Superior temporal gyrus (tissue), 1 donor: ENCODE measurements around the gene STARD6.
A peak's percentile ranks its signal among the peaks of the same experiment; 100 is the strongest.
"Not testable (repeated sequence)": the region's sequence is repeated elsewhere in the genome, so short reads cannot be mapped to it uniquely, and the experiment has no call there.

Experiments
- DNase-seq: peaks from one replicate; pipeline ENCODE4 v3.0.0-alpha.2; 2016; ENCODE audit errors: extremely low spot score

STARD6 gene

DNA sequence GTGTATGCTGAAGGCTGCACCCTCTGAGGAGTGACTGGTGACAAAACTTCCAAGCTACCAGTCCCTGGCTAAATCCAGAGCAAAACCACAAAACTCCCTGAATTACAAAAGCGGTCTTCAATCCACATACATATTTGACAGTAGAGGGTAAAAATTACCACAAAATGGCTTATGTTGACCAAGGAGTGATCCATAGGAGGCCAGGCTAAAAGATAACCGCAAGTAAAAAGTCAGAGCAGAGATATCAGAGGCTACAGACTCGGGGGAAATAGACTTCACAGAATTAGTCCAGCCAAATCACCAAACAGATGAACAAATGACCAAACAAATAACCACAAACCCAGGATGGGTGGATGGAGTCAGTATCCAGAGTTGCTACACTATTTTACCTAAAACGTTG, 19.4 kb downstream of the STARD6 start:
- no peak for DNase-seq

GRCh38 chr18:54335638-54336173, 22.0 kb downstream of the STARD6 start:
- no peak for DNase-seq

- DNase-seq: peak; percentile 46
These were observed 26.7 kb downstream of the STARD6 start for GRCh38 chr18:54330768-54331548.

GRCh38 chr18:54329787-54330186, 27.9 kb downstream of the STARD6 start:
- no peak for DNase-seq

DNA sequence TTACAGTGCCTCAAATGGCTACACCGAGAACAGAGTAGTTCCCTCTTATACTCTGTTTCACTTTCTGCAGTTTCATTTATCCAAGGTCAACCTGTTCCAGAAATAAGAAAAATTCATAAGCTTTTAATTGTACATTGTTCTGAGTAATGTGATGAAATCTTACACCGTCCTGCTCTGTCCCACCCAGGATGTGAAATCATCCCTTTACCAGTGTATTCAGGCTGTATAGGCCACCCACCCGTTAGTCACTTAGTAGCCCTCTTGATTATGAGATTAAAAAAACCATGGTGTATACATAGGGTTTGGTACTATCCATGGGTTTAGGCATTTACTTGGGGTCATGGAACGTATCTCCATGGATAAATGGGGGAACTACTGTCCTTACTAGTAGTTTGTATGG, 29.8 kb downstream of the STARD6 start:
- DNase-seq: no peak

- DNase-seq: no peak
These were observed 33.7 kb downstream of the STARD6 start for GRCh38 chr18:54323970-54324369.

DNA sequence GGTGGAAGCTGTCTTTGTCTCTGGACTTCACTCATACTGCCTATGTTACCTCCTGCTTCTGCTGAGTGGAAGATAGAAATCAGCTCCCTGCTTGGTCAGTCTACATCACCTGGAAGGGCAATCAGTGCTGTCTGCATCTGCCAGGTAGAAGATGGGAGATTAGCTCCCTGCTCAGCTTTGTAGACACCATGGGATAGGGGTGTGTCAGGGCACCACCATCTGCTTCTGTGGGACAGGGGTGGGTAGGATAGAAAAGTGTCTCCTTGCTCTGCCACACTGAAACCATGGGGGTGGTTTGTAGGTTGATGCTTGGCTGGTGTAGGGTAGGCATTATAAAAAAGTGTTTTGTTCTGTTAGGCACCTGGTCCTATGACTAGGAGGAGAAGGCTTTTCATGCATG, 34.1 kb downstream of the STARD6 start:
- DNase-seq: no peak

GRCh38 chr18:54316071-54316820, 41.4 kb downstream of the STARD6 start:
- DNase-seq: no peak

DNA sequence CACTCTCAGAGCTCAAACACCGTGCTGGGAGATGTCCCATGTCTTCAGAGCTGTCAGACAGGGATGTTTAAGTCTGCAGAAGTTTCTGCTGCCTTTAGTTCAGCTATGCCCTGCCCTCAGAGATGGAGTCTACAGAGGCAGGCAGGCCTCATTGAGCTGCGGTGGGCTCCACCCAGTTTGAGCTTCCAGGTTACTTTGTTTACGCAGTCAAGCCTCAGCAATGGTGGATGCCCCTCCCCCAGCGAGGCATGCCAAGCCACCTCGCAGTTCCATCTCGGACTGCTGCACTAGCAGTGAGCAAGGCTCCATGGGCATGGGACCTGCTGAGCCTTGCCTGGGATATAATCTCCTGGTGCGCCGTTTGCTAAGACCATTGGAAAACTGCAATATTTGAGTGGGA, 48.1 kb downstream of the STARD6 start:
- not testable (repeated sequence) for DNase-seq

DNA sequence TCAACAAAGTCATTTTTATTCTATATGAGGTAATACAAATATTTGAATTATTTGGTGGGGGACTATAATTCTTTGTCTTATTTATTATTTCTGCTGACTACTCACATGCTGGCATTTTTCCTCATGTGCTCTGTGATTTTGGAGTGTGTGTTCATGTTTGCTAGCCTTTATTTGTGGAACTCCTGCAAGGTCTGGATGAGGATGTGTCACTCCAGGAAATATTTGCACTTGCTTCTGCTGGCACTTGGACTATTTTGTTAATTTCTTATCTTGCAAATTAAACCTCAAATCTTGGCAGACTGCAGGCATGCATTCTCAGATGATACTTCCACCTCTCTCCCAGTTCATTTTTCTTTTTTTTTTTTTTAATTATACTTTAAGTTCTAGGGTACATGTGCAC, 54.2 kb downstream of the STARD6 start:
- DNase-seq: no peak

GRCh38 chr18:54298991-54299390, 58.7 kb downstream of the STARD6 start:
- DNase-seq: not testable (repeated sequence)

DNA sequence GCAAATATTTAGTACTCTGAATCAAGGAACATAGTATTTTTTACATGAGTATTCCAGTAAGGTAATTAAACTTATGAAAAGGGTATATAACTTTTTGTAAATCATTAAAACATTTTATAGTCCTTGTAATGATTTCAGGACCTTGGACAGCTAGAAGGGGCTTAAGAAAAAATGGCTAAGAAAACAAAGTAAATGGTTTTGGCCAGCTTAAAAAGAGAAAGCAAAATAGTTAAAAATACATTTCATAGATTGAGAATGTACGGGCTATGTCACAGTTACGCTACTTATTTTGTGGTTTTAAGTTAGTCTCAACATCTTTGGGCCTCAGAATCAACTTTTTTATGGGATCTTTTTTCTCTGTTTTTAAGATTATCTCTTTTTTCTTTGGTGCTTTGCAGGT, 61.6 kb downstream of the STARD6 start:
- no peak for DNase-seq

GRCh38 chr18:54294274-54294673, 63.4 kb downstream of the STARD6 start:
- DNase-seq: no peak

GRCh38 chr18:54284981-54285785, 72.5 kb downstream of the STARD6 start:
- DNase-seq: no peak

DNA sequence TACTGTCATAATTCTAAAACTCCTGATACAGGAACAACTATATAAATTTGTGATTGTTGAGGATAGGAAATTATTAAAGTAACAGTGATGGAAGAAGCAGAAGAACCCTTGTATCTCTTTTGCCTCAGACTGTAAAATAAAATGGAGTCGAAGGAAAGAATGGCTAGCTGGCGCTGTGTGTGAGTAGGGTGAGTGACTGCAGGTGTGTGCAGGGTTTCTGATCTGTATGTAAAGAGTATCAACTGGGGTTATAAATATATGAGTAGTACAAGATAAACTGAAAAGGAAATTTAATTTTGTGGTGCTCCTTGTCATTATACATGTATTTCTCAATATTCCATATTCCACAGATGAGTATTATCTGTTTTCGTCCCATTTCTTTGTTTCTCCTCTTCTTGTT, 73.1 kb downstream of the STARD6 start:
- no peak for DNase-seq

- no peak for DNase-seq
These were observed 77.5 kb downstream of the STARD6 start for GRCh38 chr18:54280220-54280569.

DNA sequence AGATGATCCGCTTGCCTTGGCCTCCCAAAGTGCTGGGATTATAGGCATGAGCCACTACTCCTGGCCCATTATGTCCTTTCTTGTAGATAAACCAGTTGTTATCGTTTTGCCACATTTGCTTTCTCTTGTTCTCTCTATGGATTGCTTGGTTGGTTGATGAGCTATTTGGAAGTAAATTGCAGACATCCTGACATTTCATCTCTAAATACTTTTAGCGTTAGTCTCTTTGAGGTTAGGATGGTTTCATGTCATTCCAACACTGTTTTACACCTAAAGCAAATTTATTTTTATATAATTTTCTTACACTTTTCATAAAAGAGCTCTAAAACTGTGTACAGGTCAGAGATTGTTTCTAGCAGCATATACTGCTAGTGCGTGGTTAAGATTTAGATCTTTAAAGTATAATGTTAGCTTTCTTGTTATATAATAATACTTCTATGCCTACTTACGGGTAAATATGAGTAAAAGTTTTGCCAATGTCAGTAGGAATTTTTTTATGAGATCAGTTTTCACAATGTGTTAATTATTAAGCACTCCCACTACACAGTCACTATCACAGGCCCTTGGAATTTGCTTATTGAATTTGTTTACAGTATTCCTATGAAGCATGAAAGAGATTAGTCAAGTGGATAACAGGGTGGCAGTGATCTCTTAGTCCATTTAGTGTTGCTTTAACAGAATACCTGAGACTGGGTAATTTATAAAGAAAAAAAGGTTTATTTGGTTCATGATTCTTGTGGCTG, 78.0 kb downstream of the STARD6 start:
- DNase-seq: no peak

DNA sequence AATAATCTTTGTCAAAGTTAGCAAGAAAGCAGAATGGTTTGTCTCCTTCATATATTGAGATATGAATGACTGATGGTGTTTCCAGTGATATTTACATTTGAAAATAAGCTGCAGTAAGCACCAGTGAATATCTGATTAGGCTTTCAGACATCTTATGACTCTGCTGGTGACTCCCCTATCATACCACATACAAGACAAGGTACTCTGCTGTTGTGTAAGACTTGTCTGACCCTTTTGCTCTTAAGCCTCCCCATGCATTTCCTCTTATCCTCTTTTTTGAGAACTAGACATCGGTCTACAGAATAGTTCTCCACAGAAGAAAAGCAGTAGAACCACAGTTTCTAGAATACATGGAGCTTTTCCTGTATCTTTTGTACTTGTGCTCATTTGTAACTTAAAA, 79.0 kb downstream of the STARD6 start:
- no peak for DNase-seq

GRCh38 chr18:54277899-54278298, 79.8 kb downstream of the STARD6 start:
- no peak for DNase-seq
